IMR-90 (cell line): ENCODE data around the gene GATAD2A. TPM values are rescaled to one million over a fixed set of nuclear protein-coding genes. Genes with fewer than 3 reads are reported as not detected.

ENCODE experiments used
- ATAC-seq: fragments of 200-7000 bp; cut with Tn5 transposase; 2 replicates; pipeline ENCODE4 v1.9.1; 2020; ENCODE audit warnings: low read depth, mild to moderate bottlenecking, moderate library complexity
- BruUV-seq: library from RNA; stranded (reverse); fragments of 400-500 nt; replicated peaks from 2 replicates; lab custom pipeline; 2021; lab: Mats Ljungman, UMichigan
- CTCF ChIA-PET: fragments of 300-600 bp; formaldehyde crosslinking; extraction: SDS; loops from one replicate; lab custom pipeline; 2021; ENCODE audit warnings: antibody characterized with exemption; lab: Yijun Ruan, JAX
- POLR2A ChIA-PET: fragments of 300-600 bp; sonication (Branson Sonifier 250); formaldehyde crosslinking; loops from one replicate; lab custom pipeline; 2022; ENCODE audit warnings: antibody characterized with exemption; ENCODE audit not compliant: unreplicated experiment; lab: Charles Lee
- DNase-seq: peaks from one replicate; pipeline ENCODE4 v3.0.0; 2013
- H2AFZ ChIP-seq: replicated peaks from 2 replicates; pipeline ENCODE3; 2013; ENCODE audit warnings: low read length, mild to moderate bottlenecking; ENCODE audit not compliant: poor library complexity
- H2AK5ac ChIP-seq: 2 replicates; pipeline ENCODE4 v1.6.1; 2013; ENCODE audit warnings: low read depth, low read length, inconsistent platforms
- H2AK9ac ChIP-seq: replicated peaks from 2 replicates; pipeline ENCODE3; 2013; ENCODE audit warnings: mild to moderate bottlenecking, low read depth, low read length, moderate library complexity; ENCODE audit not compliant: poor library complexity
- H2BK120ac ChIP-seq: 2 replicates; pipeline ENCODE4 v1.6.1; 2013; ENCODE audit warnings: low read depth, low read length, inconsistent platforms
- H2BK15ac ChIP-seq: 3 replicates; pipeline ENCODE4 v1.6.1; 2013; ENCODE audit warnings: low read depth, low read length, inconsistent platforms
- H2BK20ac ChIP-seq: 2 replicates; pipeline ENCODE4 v1.6.1; 2013; ENCODE audit warnings: low read depth, mild to moderate bottlenecking, inconsistent platforms, low read length, moderate library complexity
- H2BK5ac ChIP-seq: 2 replicates; pipeline ENCODE4 v1.6.1; 2013; ENCODE audit warnings: mild to moderate bottlenecking, low read depth, low read length, inconsistent platforms; ENCODE audit not compliant: poor library complexity, severe bottlenecking
- H3K14ac ChIP-seq: replicated peaks from 2 replicates; pipeline ENCODE4 v1.6.1; 2013; ENCODE audit warnings: low read depth, low read length, inconsistent platforms
- H3K18ac ChIP-seq: 2 replicates; pipeline ENCODE4 v1.6.1; 2013; ENCODE audit warnings: low read depth, low read length, control low read depth
- H3K23ac ChIP-seq: 2 replicates; pipeline ENCODE4 v1.6.1; 2013; ENCODE audit warnings: low read depth, low read length, inconsistent platforms
- H3K27ac ChIP-seq: 2 replicates; pipeline ENCODE4 v1.5.1; 2013; ENCODE audit warnings: mild to moderate bottlenecking, control low read depth, low read length; ENCODE audit not compliant: insufficient read depth
- H3K27me3 ChIP-seq: 2 replicates; pipeline ENCODE4 v1.6.1; 2013; ENCODE audit warnings: low read length; ENCODE audit not compliant: control insufficient read depth, insufficient read depth
- H3K36me3 ChIP-seq: 2 replicates; pipeline ENCODE4 v1.6.1; 2013; ENCODE audit warnings: low read length, mixed read lengths; ENCODE audit not compliant: control insufficient read depth, insufficient read depth
- H3K4ac ChIP-seq: 2 replicates; pipeline ENCODE4 v1.6.1; 2013; ENCODE audit warnings: low read depth, low read length, inconsistent platforms
- H3K4me1 ChIP-seq: 2 replicates; pipeline ENCODE4 v1.6.1; 2013; ENCODE audit warnings: low read length, mixed read lengths; ENCODE audit not compliant: control insufficient read depth, insufficient read depth
- H3K4me2 ChIP-seq: 2 replicates; pipeline ENCODE4 v1.6.1; 2013; ENCODE audit warnings: low read depth, mild to moderate bottlenecking, control low read depth, low read length, moderate library complexity
- H3K4me3 ChIP-seq: 2 replicates; pipeline ENCODE4 v1.5.1; 2013; ENCODE audit warnings: low read depth, mild to moderate bottlenecking, control low read depth, low read length, moderate library complexity; ENCODE audit not compliant: insufficient read depth
- H3K56ac ChIP-seq: 2 replicates; pipeline ENCODE4 v1.6.1; 2013; ENCODE audit warnings: low read length, inconsistent platforms; ENCODE audit not compliant: insufficient read depth; ENCODE audit errors: extremely low read depth
- H3K79me1 ChIP-seq, 2 experiments: 2 replicates each; pipeline ENCODE4 v1.6.1; 2013; ENCODE audit warnings: low read length in 2 of 2, inconsistent platforms in 1 of 2, low read depth in 1 of 2
- H3K9ac ChIP-seq: 2 replicates; pipeline ENCODE4 v1.6.1; 2013; ENCODE audit warnings: low read depth, low read length, control low read depth
- H3K9me1 ChIP-seq: 2 replicates; pipeline ENCODE4 v1.6.1; 2013; ENCODE audit warnings: low read length, inconsistent platforms; ENCODE audit not compliant: insufficient read depth
- H3K9me3 ChIP-seq: 2 replicates; pipeline ENCODE4 v1.6.1; 2013; ENCODE audit warnings: low read length; ENCODE audit not compliant: control insufficient read depth, insufficient read depth
- H4K20me1 ChIP-seq: 2 replicates; pipeline ENCODE4 v1.6.1; 2013; ENCODE audit warnings: low read length, inconsistent platforms; ENCODE audit not compliant: insufficient read depth
- H4K5ac ChIP-seq: 2 replicates; pipeline ENCODE4 v1.6.1; 2013; ENCODE audit warnings: mild to moderate bottlenecking, low read depth, low read length, control low read depth
- H4K8ac ChIP-seq, 2 experiments: 2 replicates each; pipeline ENCODE4 v1.6.1; 2013; ENCODE audit warnings: low read depth in 2 of 2, low read length in 2 of 2, control low read depth in 1 of 2, inconsistent platforms in 1 of 2
- H4K91ac ChIP-seq: 2 replicates; pipeline ENCODE4 v1.6.1; 2013; ENCODE audit warnings: low read depth, low read length, inconsistent platforms; ENCODE audit not compliant: insufficient read depth
- BHLHE40 ChIP-seq: fragments of 150-350 bp; IDR thresholded peaks from 2 replicates; pipeline ENCODE4 v1.6.1; 2016; ENCODE audit warnings: mild to moderate bottlenecking, low read depth, low read length
- CHD1 ChIP-seq: IDR thresholded peaks from 2 replicates; pipeline ENCODE4 v1.6.1; 2012; ENCODE audit warnings: low read depth, low read length, improper control_type of control experiment
- CTCF ChIP-seq: conservative IDR thresholded peaks from 2 replicates; pipeline ENCODE4 v1.5.1; 2012; ENCODE audit warnings: mild to moderate bottlenecking, low read depth, low read length, improper control_type of control experiment
- MAZ ChIP-seq: IDR thresholded peaks from 2 replicates; pipeline ENCODE4 v1.6.1; 2012; ENCODE audit warnings: low read depth, mild to moderate bottlenecking, low read length, improper control_type of control experiment, moderate library complexity, borderline replicate concordance
- MXI1 ChIP-seq: IDR thresholded peaks from 2 replicates; pipeline ENCODE4 v1.6.1; 2012; ENCODE audit warnings: low read depth, mild to moderate bottlenecking, low read length, moderate library complexity, borderline replicate concordance
- NFE2L2 ChIP-seq: fragments of 150-350 bp; IDR thresholded peaks from 2 replicates; pipeline ENCODE4 v1.6.1; 2016; ENCODE audit warnings: low read depth, mild to moderate bottlenecking, low read length
- RAD21 ChIP-seq: IDR thresholded peaks from 2 replicates; pipeline ENCODE4 v1.6.1; 2012; ENCODE audit warnings: low read length, improper control_type of control experiment
- RCOR1 ChIP-seq: IDR thresholded peaks from 2 replicates; pipeline ENCODE4 v1.6.1; 2012; ENCODE audit warnings: mild to moderate bottlenecking, low read length, improper control_type of control experiment; ENCODE audit not compliant: insufficient replicate concordance
- SMC3 ChIP-seq: fragments of 150-350 bp; IDR thresholded peaks from 2 replicates; pipeline ENCODE4 v1.6.1; 2016; ENCODE audit warnings: low read depth, mild to moderate bottlenecking, antibody characterized with exemption, low read length, moderate library complexity
- WGBS, 2 experiments: methylation state at CpG; one replicate each; pipeline versions ENCODE4 v1.1.5 to v1.1.7; 2013; ENCODE audit warnings: missing lambda C conversion rate in 2 of 2; ENCODE audit not compliant: insufficient read length in 1 of 2; ENCODE audit errors: extremely low coverage in 2 of 2; 5-methylcytosine and 5-hydroxymethylcytosine counted together
- dilution Hi-C: fragments of 300-500 bp; cut with HindIII; formaldehyde crosslinking; loops from one replicate; pipeline ENCODE4 v1.14.3; 2018; ENCODE audit warnings: low sequenced_read_pairs; ENCODE audit not compliant: unreplicated experiment
- in situ Hi-C: fragments of 300-500 bp; cut with MboI; formaldehyde crosslinking; loops from 3 replicates; pipeline ENCODE4 v1.14.3; 2019; ENCODE audit warnings: low sequenced_read_pairs, inconsistent platforms, mixed read lengths
- intact Hi-C: fragments of 100-400 bp; cut with micrococcal nuclease; formaldehyde crosslinking; loops from 2 replicates; pipeline ENCODE4 v1.10.0; 2022
- polyA plus RNA-seq, 3 experiments: library from polyadenylated mRNA; depleted of rRNA; stranded (reverse); fragments of >200 nt; gene quantifications; 2 replicates each; pipeline ENCODE4 v1.2.3, GENCODE V29; 2012; ENCODE audit warnings: low replicate concordance in 1 of 3
- total RNA-seq: library from RNA; depleted of rRNA; stranded (reverse); fragments of >200 nt; gene quantifications from 2 replicates; pipeline ENCODE4 v1.2.3, GENCODE V29; 2012

Gene GATAD2A
- total and polyA plus RNA-seq, 2 of the 4 experiments (the other 2 are of a cell fraction), result 23.5 to 33.2 TPM

GRCh38 chr19:19366434-19367396, 38.8 kb upstream of the GATAD2A start:
- no peaks in the 10 kb centered on the region for H4K20me1 ChIP-seq
- no peaks in the 10 kb centered on the region; a peak in 1 of 4 replicates for H3K79me1 ChIP-seq
- intact Hi-C loops (loop anchor here (1.0 kb wide), 1 partner anchor 124 kb away; no protein-coding TSS in a partner anchor), dilution Hi-C loops (no loop called here), in situ Hi-C loops (loop anchor here (5.0 kb wide), 1 partner anchor 126 kb away; no protein-coding TSS in a partner anchor)
- peak overlapping the region; percentile 35; the same call in 1 of the 2 replicates for H4K91ac ChIP-seq
- no peak overlapping the region for H3K23ac ChIP-seq
- H3K27me3 ChIP-seq, result no peaks in the 10 kb centered on the region
- peak overlapping the region; percentile 82 for H2AK9ac ChIP-seq
- POLR2A ChIA-PET, result no interaction called here
- H3K4me1 ChIP-seq, result peaks cover 2% of the 10 kb centered on the region; the same call in 1 of the 2 replicates
- H3K56ac ChIP-seq, result no peak overlapping the region
- CTCF ChIA-PET, result interaction anchor here (0.5 to 0.6 kb wide), 4 partner anchors 8 to 114 kb away, joined by 3 to 6 read pairs (median 4); no protein-coding TSS in a partner anchor
- peak overlapping the region; percentile 100 for H4K5ac ChIP-seq
- H3K4me3 ChIP-seq, result no peak overlapping the region
- peak overlapping the region; percentile 83; the same call in 1 of the 2 replicates for H3K14ac ChIP-seq
- H3K18ac ChIP-seq, result peak overlapping the region; percentile 36; the same call in 1 of the 2 replicates
- WGBS, 2 experiments, result 61% methylated on average over 4 of the region's 18 CpGs; no CpG with 5 or more reads in 1 of the 2 experiments
- H2AK5ac ChIP-seq, result peak overlapping the region; percentile 84
- peak overlapping the region; percentile 86 for H3K4ac ChIP-seq
- BruUV-seq, result no TSS peak
- H2BK5ac ChIP-seq, result no peak overlapping the region
- no peak overlapping the region for H2BK20ac ChIP-seq
- DNase-seq (peak; percentile 64), ATAC-seq (peak; percentile 91)
- H3K9ac ChIP-seq, result peak overlapping the region; percentile 28; the same call in 1 of the 2 replicates
- H3K4me2 ChIP-seq, result 0 out of 2 replicates have a peak overlapping the region, but pooled peaks have one; percentile 28
- H2AFZ ChIP-seq, result peak overlapping the region; percentile 93
- 0 out of 2 replicates have a peak, but pooled peaks cover 3% of the 10 kb centered on the region for H3K9me1 ChIP-seq
- no peaks in the 10 kb centered on the region for H3K36me3 ChIP-seq
- peak overlapping the region; percentile 61; the same call in 1 of the 2 replicates for H2BK120ac ChIP-seq
- no peaks in the 10 kb centered on the region for H3K9me3 ChIP-seq
- TF ChIP-seq MAZ (no peak), RAD21 (peak; percentile 75), MXI1 (no peak), RCOR1 (no peak), CHD1 (no peak), SMC3 (peak; percentile 86), CTCF (peak; percentile 79), NFE2L2 (no peak), BHLHE40 (no peak)
- H2BK15ac ChIP-seq, result peak overlapping the region; percentile 43; the same call in 1 of the 3 replicates
- H3K27ac ChIP-seq, result no peak overlapping the region
- H4K8ac ChIP-seq, result peak overlapping the region; percentile 54 to 99
